Vagina (tissue), 2 donors: ENCODE data around the gene SUPT5H. TPM values are rescaled to one million over a fixed set of nuclear protein-coding genes. Genes with fewer than 3 reads are reported as not detected.

Experiments
- DNase-seq, 2 donors: peaks; one replicate each; pipeline ENCODE4 v3.0.0-alpha.2; 2017; ENCODE audit errors: extremely low spot score in 2 of 2
- H3K27ac ChIP-seq: fragments of 200-600 bp; sonication (generic); one replicate; pipeline ENCODE4 v1.5.1; 2019
- H3K27me3 ChIP-seq: fragments of 200-600 bp; sonication (generic); one replicate; pipeline ENCODE4 v1.5.1; 2019
- H3K36me3 ChIP-seq, 2 donors: fragments of 200-600 bp; sonication (generic); one replicate each; pipeline ENCODE4 v1.5.1; 2017 to 2019
- H3K4me1 ChIP-seq: fragments of 200-600 bp; sonication (generic); one replicate; pipeline ENCODE4 v1.5.1; 2019
- H3K4me3 ChIP-seq, 2 donors: fragments of 200-600 bp; sonication (generic); 1 replicate in 1 of 2; 2 replicates in 1 of 2; pipeline ENCODE4 v1.5.1; 2016 to 2019
- H3K9me3 ChIP-seq: fragments of 200-600 bp; sonication (generic); one replicate; pipeline ENCODE4 v1.5.1; 2019
- CTCF ChIP-seq, 3 experiments: fragments of 450-650 bp in 2 of 3; fragments of 200-600 bp in 1 of 3; sonication (generic) in 1 of 3; IDR thresholded peaks; one replicate each; pipeline ENCODE4 v1.5.1; 2017 to 2019; ENCODE audit warnings: antibody characterized with exemption in 3 of 3, mild to moderate bottlenecking in 2 of 3, moderate library complexity in 2 of 3
- POLR2A ChIP-seq, 2 donors: fragments of 450-650 bp; IDR thresholded peaks; one replicate each; pipeline ENCODE4 v1.6.1; 2017; ENCODE audit warnings: antibody characterized with exemption in 2 of 2, mild to moderate bottlenecking in 2 of 2, moderate library complexity in 2 of 2
- POLR2AphosphoS5 ChIP-seq, 2 donors: sonication (generic); formaldehyde crosslinking; IDR thresholded peaks; one replicate each; pipeline ENCODE4 v1.9.0; 2017; ENCODE audit warnings: antibody characterized with exemption in 2 of 2, mild to moderate bottlenecking in 2 of 2, low read depth in 1 of 2; ENCODE audit not compliant: insufficient read depth in 1 of 2
- intact Hi-C: fragments of 100-400 bp; cut with DNase I; formaldehyde crosslinking; loops from one replicate; pipeline ENCODE4 v1.15.1; 2023
- total RNA-seq: library from RNA; depleted of rRNA; stranded (reverse); fragments of >200 nt; gene quantifications from one replicate; pipeline ENCODE4 v1.2.3, GENCODE V29; 2016

SUPT5H gene
- total RNA-seq, 1 donor from 2014 or later, result 113 TPM

- Histone ChIP-seq H3K36me3 (peaks cover 6 to 23% of the 10 kb centered on the region in 2 donors), H3K9me3 (no peaks in the 10 kb centered on the region), H3K4me1 (peaks cover 49% of the 10 kb centered on the region), H3K4me3 (peak overlapping the region; percentile 97 to 98), H3K27me3 (no peaks in the 10 kb centered on the region), H3K27ac (peak overlapping the region; percentile 100)
- no peak for TF ChIP-seq POLR2AphosphoS5 (IDR thresholded peaks at IDR 0.05; ENCODE audit: insufficient read depth in 1 of 2, low read depth in 1 of 2)
- TF ChIP-seq CTCF (IDR thresholded peaks at IDR 0.05), result no peak
- no peak for TF ChIP-seq POLR2A (IDR thresholded peaks at IDR 0.05)
- DNase-seq, result no peak
- intact Hi-C loops, result no loop called here
Measured at GRCh38 chr19:39407410-39407659, 38.0 kb upstream of the SUPT5H start.

DNA sequence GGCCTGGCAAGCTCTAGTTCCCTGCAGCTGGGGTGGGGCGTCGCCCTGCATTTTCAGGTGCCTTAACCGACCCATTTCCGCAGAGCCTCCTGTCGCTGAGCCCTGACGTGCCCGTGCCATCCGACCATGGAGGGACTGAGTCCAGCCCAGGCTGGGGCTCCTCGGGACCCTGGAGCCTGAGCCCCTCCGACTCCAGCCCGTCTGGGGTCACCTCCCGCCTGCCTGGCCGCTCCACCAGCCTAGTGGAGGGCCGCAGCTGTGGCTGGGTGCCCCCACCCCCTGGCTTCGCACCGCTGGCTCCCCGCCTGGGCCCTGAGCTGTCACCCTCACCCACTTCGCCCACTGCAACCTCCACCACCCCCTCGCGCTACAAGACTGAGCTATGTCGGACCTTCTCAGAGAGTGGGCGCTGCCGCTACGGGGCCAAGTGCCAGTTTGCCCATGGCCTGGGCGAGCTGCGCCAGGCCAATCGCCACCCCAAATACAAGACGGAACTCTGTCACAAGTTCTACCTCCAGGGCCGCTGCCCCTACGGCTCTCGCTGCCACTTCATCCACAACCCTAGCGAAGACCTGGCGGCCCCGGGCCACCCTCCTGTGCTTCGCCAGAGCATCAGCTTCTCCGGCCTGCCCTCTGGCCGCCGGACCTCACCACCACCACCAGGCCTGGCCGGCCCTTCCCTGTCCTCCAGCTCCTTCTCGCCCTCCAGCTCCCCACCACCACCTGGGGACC is 37.6 kb upstream of the SUPT5H start:
- peaks cover 46% of the 10 kb centered on the region for H3K4me1 ChIP-seq
- H3K36me3 ChIP-seq, result peaks cover 6 to 23% of the 10 kb centered on the region in 2 donors
- H3K27ac ChIP-seq, result peak overlapping the region; percentile 100
- intact Hi-C loops, result no loop called here
- H3K4me3 ChIP-seq, result peak overlapping the region; percentile 97 to 98
- no peaks in the 10 kb centered on the region for H3K27me3 ChIP-seq
- H3K9me3 ChIP-seq, result no peaks in the 10 kb centered on the region
- no peak for DNase-seq
- TF ChIP-seq CTCF (IDR thresholded peaks at IDR 0.05), result no peak
- peak in 1 of 2 donors; percentile 91 for TF ChIP-seq POLR2AphosphoS5 (IDR thresholded peaks at IDR 0.05; ENCODE audit: insufficient read depth in 1 of 2, low read depth in 1 of 2)
- TF ChIP-seq POLR2A (IDR thresholded peaks at IDR 0.05), result peak in 1 of 2 donors; percentile 38

DNA sequence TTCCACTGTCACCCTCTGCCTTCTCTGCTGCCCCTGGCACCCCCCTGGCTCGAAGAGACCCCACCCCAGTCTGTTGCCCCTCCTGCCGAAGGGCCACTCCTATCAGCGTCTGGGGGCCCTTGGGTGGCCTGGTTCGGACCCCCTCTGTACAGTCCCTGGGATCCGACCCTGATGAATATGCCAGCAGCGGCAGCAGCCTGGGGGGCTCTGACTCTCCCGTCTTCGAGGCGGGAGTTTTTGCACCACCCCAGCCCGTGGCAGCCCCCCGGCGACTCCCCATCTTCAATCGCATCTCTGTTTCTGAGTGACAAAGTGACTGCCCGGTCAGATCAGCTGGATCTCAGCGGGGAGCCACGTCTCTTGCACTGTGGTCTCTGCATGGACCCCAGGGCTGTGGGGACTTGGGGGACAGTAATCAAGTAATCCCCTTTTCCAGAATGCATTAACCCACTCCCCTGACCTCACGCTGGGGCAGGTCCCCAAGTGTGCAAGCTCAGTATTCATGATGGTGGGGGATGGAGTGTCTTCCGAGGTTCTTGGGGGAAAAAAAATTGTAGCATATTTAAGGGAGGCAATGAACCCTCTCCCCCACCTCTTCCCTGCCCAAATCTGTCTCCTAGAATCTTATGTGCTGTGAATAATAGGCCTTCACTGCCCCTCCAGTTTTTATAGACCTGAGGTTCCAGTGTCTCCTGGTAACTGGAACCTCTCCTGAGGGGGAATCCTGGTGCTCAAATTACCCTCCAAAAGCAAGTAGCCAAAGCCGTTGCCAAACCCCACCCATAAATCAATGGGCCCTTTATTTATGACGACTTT is 36.8 kb upstream of the SUPT5H start:
- peaks cover 43% of the 10 kb centered on the region for H3K4me1 ChIP-seq
- H3K4me3 ChIP-seq, result peak overlapping the region; percentile 97 to 98
- no peaks in the 10 kb centered on the region for H3K9me3 ChIP-seq
- H3K27me3 ChIP-seq, result no peaks in the 10 kb centered on the region
- H3K36me3 ChIP-seq, result peaks cover 6 to 23% of the 10 kb centered on the region in 2 donors
- DNase-seq, result no peak
- H3K27ac ChIP-seq, result peak overlapping the region; percentile 100
- intact Hi-C loops, result no loop called here
- TF ChIP-seq CTCF (IDR thresholded peaks at IDR 0.05) (no peak), POLR2A (IDR thresholded peaks at IDR 0.05) (peak in 1 of 2 donors; percentile 14), POLR2AphosphoS5 (IDR thresholded peaks at IDR 0.05; ENCODE audit: insufficient read depth in 1 of 2, low read depth in 1 of 2) (peak in 1 of 2 donors; percentile 88)

GRCh38 chr19:39409208-39410016 is 36.0 kb upstream of the SUPT5H start:
- H3K4me1 ChIP-seq, result peaks cover 46% of the 10 kb centered on the region

More at GRCh38 chr19:39409208-39410016, 36.0 kb upstream of the SUPT5H start:
- TF ChIP-seq CTCF (IDR thresholded peaks at IDR 0.05), result peak in 1 of 3 experiments; percentile 13
- TF ChIP-seq POLR2AphosphoS5 (IDR thresholded peaks at IDR 0.05; ENCODE audit: insufficient read depth in 1 of 2, low read depth in 1 of 2), result peak; percentile 65 to 97
- TF ChIP-seq POLR2A (IDR thresholded peaks at IDR 0.05), result peak in 1 of 2 donors; percentile 69
- no peaks in the 10 kb centered on the region for H3K27me3 ChIP-seq
- H3K36me3 ChIP-seq, result peaks cover 6 to 23% of the 10 kb centered on the region in 2 donors
- intact Hi-C loops, result loop anchor here (5.0 kb wide), 1 partner anchor 67 kb away; the partner anchor contains the start of gene SAMD4B
- no peaks in the 10 kb centered on the region for H3K9me3 ChIP-seq
- H3K4me3 ChIP-seq, result peak overlapping the region; percentile 97 to 98
- peak overlapping the region; percentile 100 for H3K27ac ChIP-seq
- DNase-seq, result peak in 1 of 2 donors; percentile 98
